HepG2 (cell line): Measurements from ENCODE around the gene NUDT15. TPM values are rescaled to one million over a fixed set of nuclear protein-coding genes. Genes with fewer than 3 reads are reported as not detected.
A peak's percentile ranks its signal among the peaks of the same experiment; 100 is the strongest.

Experiments
- ATAC-seq: fragments of 200-7000 bp; cut with Tn5 transposase; 3 replicates; pipeline ENCODE4 v1.9.1; 2020; ENCODE audit warnings: mild to moderate bottlenecking, moderate library complexity
- BruUV-seq: library from RNA; stranded (reverse); fragments of 400-500 nt; replicated peaks from 2 replicates; lab custom pipeline; 2021; lab: Mats Ljungman, UMichigan
- CTCF ChIA-PET: fragments of 300-600 bp; formaldehyde crosslinking; extraction: SDS; loops from one replicate; lab custom pipeline; 2021; ENCODE audit warnings: low total read pairs, inconsistent platforms, low intra/inter-chr PET ratio; lab: Yijun Ruan, JAX
- POLR2A ChIA-PET: fragments of 350-600 bp; sonication (Branson Sonifier 250); formaldehyde crosslinking; loops from one replicate; lab custom pipeline; 2020; ENCODE audit warnings: antibody characterized with exemption, inconsistent platforms; lab: Yijun Ruan, JAX
- DNase-seq: peaks from one replicate; pipeline ENCODE4 v3.0.0-alpha.2; 2015; ENCODE audit warnings: low spot score
- FAIRE-seq: peaks from 3 replicates; lab custom pipeline; 2011; peaks lifted over from hg19 to GRCh38; lab: Jason Lieb, UNC
- H2AFZ ChIP-seq: one replicate; pipeline ENCODE4 v1.6.1; 2011; ENCODE audit warnings: low read length, inconsistent platforms
- H3K27ac ChIP-seq: fragments of 300-600 bp; 3 replicates; pipeline ENCODE4 v1.8.0; 2011; ENCODE audit warnings: mixed run types, mild to moderate bottlenecking, mixed read lengths, low read length, inconsistent platforms; ENCODE audit not compliant: insufficient read depth; ENCODE audit errors: extremely low read length
- H3K27me3 ChIP-seq, 2 experiments: fragments of 200-600 bp in 1 of 2; 2 replicates in 1 of 2; 3 replicates in 1 of 2; pipeline versions ENCODE4 v1.6.0 to v1.8.0; 2011; ENCODE audit warnings: low read length in 2 of 2, mild to moderate bottlenecking in 2 of 2, moderate library complexity in 2 of 2, inconsistent platforms in 1 of 2; ENCODE audit not compliant: insufficient read depth in 2 of 2, control insufficient read depth in 1 of 2
- H3K36me3 ChIP-seq, 2 experiments: fragments of 200-600 bp in 1 of 2; replicated peaks in 1 of 2; 2 replicates in 1 of 2; 3 replicates in 1 of 2; pipeline versions ENCODE4 v1.5.1 to v1.8.0; 2011; ENCODE audit warnings: low read length in 2 of 2, inconsistent platforms in 1 of 2; ENCODE audit not compliant: insufficient read depth in 2 of 2, control insufficient read depth in 1 of 2
- H3K4me1 ChIP-seq: 2 replicates; pipeline ENCODE4 v1.5.1; 2012; ENCODE audit warnings: low read length, inconsistent platforms; ENCODE audit not compliant: insufficient read depth
- H3K4me2 ChIP-seq: 2 replicates; pipeline ENCODE4 v1.6.0; 2011; ENCODE audit warnings: low read depth, low read length, inconsistent platforms
- H3K4me3 ChIP-seq, 3 experiments: fragments of 200-600 bp in 1 of 3; sonication (generic), shearing (Covaris generic) in 1 of 3; replicated peaks in 1 of 3; 2 replicates each; pipeline ENCODE4 v1.5.1; 2011 to 2016; ENCODE audit warnings: low read length in 3 of 3, inconsistent platforms in 2 of 3, low read depth in 2 of 3, mild to moderate bottlenecking in 2 of 3, control low read depth in 1 of 3, mixed read lengths in 1 of 3; ENCODE audit not compliant: insufficient read depth in 1 of 3
- H3K79me2 ChIP-seq: one replicate; pipeline ENCODE4 v1.6.1; 2011; ENCODE audit warnings: low read length, inconsistent platforms; ENCODE audit not compliant: insufficient read depth
- H3K9ac ChIP-seq: 2 replicates; pipeline ENCODE4 v1.6.0; 2011; ENCODE audit warnings: mild to moderate bottlenecking, low read depth, low read length, inconsistent platforms; ENCODE audit not compliant: insufficient read depth
- H3K9me3 ChIP-seq: 2 replicates; pipeline ENCODE4 v1.5.1; 2012; ENCODE audit warnings: mild to moderate bottlenecking, low read length
- H4K20me1 ChIP-seq: 2 replicates; pipeline ENCODE4 v1.6.0; 2011; ENCODE audit warnings: inconsistent platforms, mild to moderate bottlenecking, low read length, moderate library complexity; ENCODE audit not compliant: insufficient read depth
- FOXK1 ChIP-seq: sonication (generic); formaldehyde crosslinking; IDR thresholded peaks from 2 replicates; pipeline ENCODE4 v1.4.0; 2020; ENCODE audit warnings: low read depth, missing genetic modification reagents, borderline replicate concordance
- FOXM1 ChIP-seq: sonication (generic); formaldehyde crosslinking; IDR thresholded peaks from 2 replicates; pipeline ENCODE4 v1.5.0; 2020; ENCODE audit warnings: missing genetic modification reagents
- HMG20B ChIP-seq: conservative IDR thresholded peaks from 2 replicates; pipeline ENCODE4 v1.6.1; 2016; ENCODE audit warnings: missing genetic modification reagents, missing compliant biosample characterization
- IRF2 ChIP-seq: IDR thresholded peaks from 2 replicates; pipeline ENCODE4 v1.6.1; 2018; ENCODE audit warnings: missing genetic modification reagents, missing compliant biosample characterization
- KDM4B ChIP-seq: sonication (generic); formaldehyde crosslinking; IDR thresholded peaks from 2 replicates; pipeline ENCODE4 v1.4.0; 2020; ENCODE audit warnings: missing genetic modification reagents
- MIER2 ChIP-seq: IDR thresholded peaks from 2 replicates; pipeline ENCODE4 v1.6.1; 2016; ENCODE audit warnings: missing biosample characterization, missing genetic modification reagents
- MIXL1 ChIP-seq: IDR thresholded peaks from 2 replicates; pipeline ENCODE4 v1.6.1; 2016
- NFKB2 ChIP-seq: sonication (generic); formaldehyde crosslinking; IDR thresholded peaks from 2 replicates; pipeline ENCODE4 v1.4.0; 2020; ENCODE audit warnings: missing genetic modification reagents, borderline replicate concordance
- NR2C2 ChIP-seq: sonication (generic); formaldehyde crosslinking; IDR thresholded peaks from 2 replicates; pipeline ENCODE4 v1.4.0; 2020; ENCODE audit warnings: missing genetic modification reagents, mild to moderate bottlenecking, moderate library complexity, borderline replicate concordance
- PHF5A ChIP-seq: IDR thresholded peaks from one replicate; pipeline ENCODE4 v1.6.1; 2018; ENCODE audit warnings: low read depth, missing genetic modification reagents; ENCODE audit not compliant: unreplicated experiment
- SIN3A ChIP-seq: IDR thresholded peaks from 2 replicates; pipeline ENCODE4 v1.6.1; 2011; ENCODE audit warnings: low read depth, mild to moderate bottlenecking, control low read depth, low read length, borderline replicate concordance
- SPEN ChIP-seq: sonication (generic); formaldehyde crosslinking; IDR thresholded peaks from 2 replicates; pipeline ENCODE4 v1.5.1; 2020; ENCODE audit warnings: low read depth, mild to moderate bottlenecking, missing genetic modification reagents
- ZNF20 ChIP-seq: sonication (generic); formaldehyde crosslinking; IDR thresholded peaks from 2 replicates; pipeline ENCODE4 v1.4.0; 2020; ENCODE audit warnings: mild to moderate bottlenecking, moderate library complexity, missing genetic modification reagents
- ZNF292 ChIP-seq: sonication (generic); formaldehyde crosslinking; IDR thresholded peaks from 2 replicates; pipeline ENCODE4 v1.8.1; 2022; ENCODE audit warnings: mild to moderate bottlenecking, low read depth, missing genetic modification reagents, borderline replicate concordance
- ZNF549 ChIP-seq: sonication (generic); formaldehyde crosslinking; IDR thresholded peaks from 2 replicates; pipeline ENCODE4 v1.5.0; 2020; ENCODE audit warnings: missing genetic modification reagents
- ZNF567 ChIP-seq: sonication (generic); formaldehyde crosslinking; IDR thresholded peaks from 2 replicates; pipeline ENCODE4 v1.8.1; 2023; ENCODE audit warnings: mild to moderate bottlenecking, missing genetic modification reagents, borderline replicate concordance
- ZNF800 ChIP-seq: sonication (generic); formaldehyde crosslinking; IDR thresholded peaks from 2 replicates; pipeline ENCODE4 v1.4.0; 2020; ENCODE audit warnings: missing genetic modification reagents
- WGBS: methylation state at CpG from one replicate; pipeline ENCODE4 v1.1.6; 2017; ENCODE audit warnings: low lambda C conversion rate; 5-methylcytosine and 5-hydroxymethylcytosine counted together
- in situ Hi-C: cut with HindIII; loops from 2 replicates; pipeline ENCODE4 v1.10.0; 2017; ENCODE audit warnings: low pct_unique_long_range_greater_than_20kb; ENCODE audit not compliant: extremely low pct_ligation_motif_present
- intact Hi-C: fragments of 100-400 bp; cut with micrococcal nuclease; formaldehyde crosslinking; loops from one replicate; pipeline ENCODE4 v1.10.0; 2022; ENCODE audit not compliant: unreplicated experiment
- polyA plus RNA-seq, 8 experiments: library from polyadenylated mRNA; depleted of rRNA in 3 of 8; stranded (reverse) in 7 of 8; unstranded in 1 of 8; fragments of >200 nt; fragmentation: Illumina TruSeq in 4 of 8; extraction: Trizol in 4 of 8; gene quantifications; 2 replicates each; pipeline versions ENCODE4 v1.2.1 to v1.2.3, GENCODE V29; 2011 to 2016; ENCODE audit warnings: low read depth in 4 of 8, missing spikeins in 1 of 8, mixed read lengths in 1 of 8; ENCODE audit not compliant: insufficient read depth in 1 of 8
- total RNA-seq, 5 experiments: library from RNA; depleted of rRNA; stranded (reverse); fragments of >200 nt; fragmentation: Illumina TruSeq; extraction: Trizol; gene quantifications; 2 replicates each; pipeline ENCODE4 v1.2.3, GENCODE V29; 2016; ENCODE audit warnings: low read depth in 1 of 5
- TF ChIP-seq, protein P1 (sequence below): sonication (generic); formaldehyde crosslinking; IDR thresholded peaks from 2 replicates; pipeline ENCODE4 v1.4.0; 2020; ENCODE audit warnings: missing genetic modification reagents
- TF ChIP-seq, protein P2 (sequence below): sonication (generic); IDR thresholded peaks from 2 replicates; pipeline ENCODE4 v1.6.1; 2016; ENCODE audit warnings: low read depth, borderline replicate concordance

Gene NUDT15
- total and polyA plus RNA-seq, 2 of the 13 experiments (the other 11 are each of a cell fraction or from before 2014, with no cell fraction given), result 21.3 to 47.3 TPM

- Histone ChIP-seq H2AFZ (peak within 1 kb of the TSS; percentile 92), H3K9ac (peak within 1 kb of the TSS; percentile 86), H3K27me3 (no peaks in the 10 kb centered on the region; a peak in 1 of 5 replicates), H3K4me3 (peak within 1 kb of the TSS; percentile 88 to 93 (median 88)), H3K79me2 (peaks cover 49% of the 10 kb centered on the region), H3K36me3 (no peaks in the 10 kb centered on the region; a peak in 1 of 5 replicates), H3K4me1 (peaks cover 81% of the 10 kb centered on the region), H3K9me3 (no peaks in the 10 kb centered on the region), H3K4me2 (peak within 1 kb of the TSS; percentile 79), H3K27ac (peak within 1 kb of the TSS; percentile 74), H4K20me1 (peaks cover 3% of the 10 kb centered on the region; the same call in 1 of the 2 replicates)
- intact Hi-C loops (loop anchor here (1.0 to 10.0 kb wide), 4 partner anchors 16 to 532 kb away; partner anchors contain the start of genes ITM2B and RB1), in situ Hi-C loops (no loop called here)
- BruUV-seq, result no TSS peak
- peak; percentile 87 for DNase-seq
- peak; percentile 89 for ATAC-seq
- 28% methylated on average over 26 of the region's 54 CpGs for WGBS
- FAIRE-seq, result peak; percentile 44
- ChIA-PET CTCF (interaction anchor here (1.2 kb wide), 1 partner anchor 57 kb away, joined by 4 read pairs; no protein-coding TSS in a partner anchor), POLR2A (interaction anchor here (0.6 to 2.0 kb wide), 5 partner anchors 20 to 1988 kb away, joined by 3 to 9 read pairs (median 3); partner anchors contain the start of genes ITM2B, NUDT15 and SUCLA2)
- TF ChIP-seq NFKB2 (CRISPR knock-in tag) (peak; percentile 41; the same call in 1 of the 2 replicates), ZNF800 (CRISPR knock-in tag) (peak; percentile 38; the same call in 1 of the 2 replicates), MIER2 (CRISPR knock-in tag) (0 out of 2 replicates have a peak, but pooled peaks have one; percentile 52), ZNF567 (CRISPR knock-in tag) (0 out of 2 replicates have a peak, but pooled peaks have one; percentile 37), ZNF20 (CRISPR knock-in tag) (no peak), ZNF292 (CRISPR knock-in tag) (no peak), MIXL1 (CRISPR knock-in tag) (peak; percentile 76; the same call in 1 of the 2 replicates), FOXM1 (CRISPR knock-in tag) (no peak), ZNF549 (CRISPR knock-in tag) (no peak), KDM4B (peak; percentile 91), HMG20B (0 out of 2 replicates have a peak, but pooled peaks have one; percentile 31), SIN3A (peak; percentile 63; the same call in 1 of the 2 replicates), SPEN (CRISPR knock-in tag) (peak; percentile 96), IRF2 (CRISPR knock-in tag) (peak; percentile 87), FOXK1 (CRISPR knock-in tag) (peak; percentile 90; the same call in 1 of the 2 replicates), NR2C2 (CRISPR knock-in tag) (peak; percentile 40; the same call in 1 of the 2 replicates), PHF5A (CRISPR knock-in tag) (peak; percentile 75)
- TF ChIP-seq, protein P1, sequence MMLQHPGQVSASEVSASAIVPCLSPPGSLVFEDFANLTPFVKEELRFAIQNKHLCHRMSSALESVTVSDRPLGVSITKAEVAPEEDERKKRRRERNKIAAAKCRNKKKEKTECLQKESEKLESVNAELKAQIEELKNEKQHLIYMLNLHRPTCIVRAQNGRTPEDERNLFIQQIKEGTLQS (CRISPR knock-in tag), result peak; percentile 27; the same call in 1 of the 2 replicates
- TF ChIP-seq, protein P2, sequence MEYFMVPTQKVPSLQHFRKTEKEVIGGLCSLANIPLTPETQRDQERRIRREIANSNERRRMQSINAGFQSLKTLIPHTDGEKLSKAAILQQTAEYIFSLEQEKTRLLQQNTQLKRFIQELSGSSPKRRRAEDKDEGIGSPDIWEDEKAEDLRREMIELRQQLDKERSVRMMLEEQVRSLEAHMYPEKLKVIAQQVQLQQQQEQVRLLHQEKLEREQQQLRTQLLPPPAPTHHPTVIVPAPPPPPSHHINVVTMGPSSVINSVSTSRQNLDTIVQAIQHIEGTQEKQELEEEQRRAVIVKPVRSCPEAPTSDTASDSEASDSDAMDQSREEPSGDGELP, result 0 out of 2 replicates have a peak, but pooled peaks have one; percentile 28
These were observed 57.4 kb downstream of the NUDT15 start, which contains the start of gene MED4 for GRCh38 chr13:48094781-48095502. TSS of gene MED4 (minus strand) at chr13:48095104. CDS start at chr13:48095078, 26 bp downstream.
